ENCODE data around the gene ELOVL1. TPM values are rescaled to one million over a fixed set of nuclear protein-coding genes. Genes with fewer than 3 reads are reported as not detected.

Gene ELOVL1
- total RNA-seq, 6 experiments from 2014 or later: 19.9 to 38.3 (median 29.2) TPM

DNA sequence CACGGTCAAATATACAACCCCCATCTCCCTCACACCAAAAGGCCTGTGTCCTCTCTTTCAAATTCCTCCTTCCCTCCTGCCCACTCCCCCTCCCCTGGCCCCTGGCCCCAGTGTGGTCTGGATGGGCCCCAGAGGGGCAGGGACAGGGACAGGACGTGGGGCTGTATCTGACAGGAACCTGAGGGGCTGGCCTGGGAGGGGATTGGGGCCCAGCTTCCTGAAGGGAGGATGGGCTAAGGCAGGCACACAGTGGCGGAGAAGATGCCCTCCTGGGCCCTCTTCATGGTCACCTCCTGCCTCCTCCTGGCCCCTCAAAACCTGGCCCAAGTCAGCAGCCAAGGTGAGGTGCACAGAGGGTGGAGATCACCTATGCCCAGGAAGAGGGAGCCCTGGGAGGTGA is 30.2 kb downstream of the ELOVL1 start, which contains the start of gene MPL:
TSS of gene MPL (plus strand) at position 231 of the 400 bp plus-strand sequence. CDS start at position 262, 31 bp downstream.
- H3K4me1 ChIP-seq: no peaks in the 10 kb centered on the region
- H3K27me3 ChIP-seq: no peaks in the 10 kb centered on the region
- DNase-seq: no peak
- no peaks in the 10 kb centered on the region for H3K9me3 ChIP-seq
- WGBS (ENCODE audit: insufficient coverage, low coverage, low lambda C conversion rate, missing lambda C conversion rate): 50% methylated on average over 1 of the region's 3 CpGs
- no peak for TF ChIP-seq POLR2A (IDR thresholded peaks at IDR 0.05)
- TF ChIP-seq CTCF (IDR thresholded peaks at IDR 0.05): no peak
- H3K36me3 ChIP-seq: no peaks in the 10 kb centered on the region
- no peak for ATAC-seq
- H3K4me3 ChIP-seq: no peak within 1 kb of the TSS
- H3K27ac ChIP-seq: no peak within 1 kb of the TSS
- intact Hi-C loops (cut with DNase I): no loop called here

DNA sequence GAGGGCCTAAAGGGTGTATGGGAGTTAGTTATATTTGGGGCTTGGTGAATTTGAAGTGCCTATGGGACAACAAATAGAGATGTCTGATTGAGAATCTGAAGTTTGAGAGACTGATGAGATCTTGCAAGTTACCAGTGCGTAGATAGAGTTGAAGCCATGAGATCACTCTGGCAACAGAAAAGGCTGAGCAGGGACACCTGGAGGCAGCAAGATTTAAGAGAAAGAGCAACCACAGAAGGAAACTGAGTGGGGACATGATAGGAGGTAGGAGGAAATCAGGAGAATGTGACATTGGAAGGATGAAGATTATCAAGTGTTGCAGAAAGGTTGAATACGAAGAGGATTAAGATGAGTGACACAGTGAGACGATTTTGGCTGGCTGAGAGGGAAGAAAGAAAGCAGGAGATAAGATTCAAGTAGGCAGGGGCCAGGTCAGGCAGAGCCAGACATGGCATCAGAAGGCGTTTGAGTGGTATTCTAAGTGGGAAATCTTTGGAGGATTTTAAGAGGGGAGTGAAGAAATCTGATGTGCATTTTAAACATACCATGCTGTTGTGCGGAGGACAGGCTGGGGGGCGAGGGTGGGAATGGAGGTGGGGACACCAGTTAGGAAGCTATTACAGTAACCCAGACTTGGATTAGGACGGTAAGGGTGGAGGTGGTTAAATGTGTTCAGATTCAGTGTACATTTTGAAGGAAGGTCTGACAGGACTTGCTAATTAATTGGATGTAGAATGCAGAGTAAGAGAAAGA is 33.2 kb downstream of the ELOVL1 start:
- ATAC-seq (peak in 3 of 4 donors; percentile 52 to 68 (median 67)), DNase-seq (peak in 1 of 3 donors; percentile 37)
- Histone ChIP-seq H3K27ac (no peak overlapping the region), H3K36me3 (no peaks in the 10 kb centered on the region), H3K9me3 (no peaks in the 10 kb centered on the region), H3K4me1 (no peaks in the 10 kb centered on the region), H3K4me3 (no peak overlapping the region), H3K27me3 (no peaks in the 10 kb centered on the region)
- TF ChIP-seq CTCF (IDR thresholded peaks at IDR 0.05) (peak in 1 of 4 donors; percentile 22), POLR2A (IDR thresholded peaks at IDR 0.05) (no peak)
- WGBS (ENCODE audit: insufficient coverage, low coverage, low lambda C conversion rate, missing lambda C conversion rate): 75% methylated on average over 7 of the region's 7 CpGs
- intact Hi-C loops (cut with DNase I): no loop called here

- Histone ChIP-seq H3K27ac (no peak overlapping the region), H3K27me3 (no peaks in the 10 kb centered on the region), H3K4me1 (no peaks in the 10 kb centered on the region), H3K9me3 (no peaks in the 10 kb centered on the region), H3K4me3 (no peak overlapping the region), H3K36me3 (no peaks in the 10 kb centered on the region)
- WGBS (ENCODE audit: insufficient coverage, low coverage, low lambda C conversion rate, missing lambda C conversion rate): 96% methylated on average over 4 of the region's 5 CpGs
- no peak for ATAC-seq
- DNase-seq: peak in 1 of 3 donors; percentile 8
- intact Hi-C loops (cut with DNase I): no loop called here
- no peak for TF ChIP-seq POLR2A (IDR thresholded peaks at IDR 0.05)
- no peak for TF ChIP-seq CTCF (IDR thresholded peaks at IDR 0.05)
These were observed 36.1 kb downstream of the ELOVL1 start for GRCh38 chr1:43331688-43332087.

GRCh38 chr1:43329995-43330751 is 37.6 kb downstream of the ELOVL1 start:
- Histone ChIP-seq H3K27me3 (no peaks in the 10 kb centered on the region), H3K4me3 (no peak overlapping the region), H3K9me3 (no peaks in the 10 kb centered on the region), H3K36me3 (no peaks in the 10 kb centered on the region), H3K27ac (no peak overlapping the region), H3K4me1 (no peaks in the 10 kb centered on the region)
- TF ChIP-seq CTCF (IDR thresholded peaks at IDR 0.05) (no peak), POLR2A (IDR thresholded peaks at IDR 0.05) (no peak)
- 75% methylated on average over 1 of the region's 6 CpGs for WGBS (ENCODE audit: insufficient coverage, low coverage, low lambda C conversion rate, missing lambda C conversion rate)
- ATAC-seq (peak; percentile 52 to 91 (median 70)), DNase-seq (peak in 2 of 3 donors; percentile 39 to 48)
- intact Hi-C loops (cut with DNase I): no loop called here
